Ramos (cell line): ENCODE data around the gene APOL1.
"Not testable (repeated sequence)": the region's sequence is repeated elsewhere in the genome, so short reads cannot be mapped to it uniquely, and the experiment has no call there.

Source experiments
- in situ Hi-C: fragments of 300-500 bp; cut with MboI; formaldehyde crosslinking; loops from one replicate; pipeline ENCODE4 v1.14.3; 2022; ENCODE audit warnings: low sequenced_read_pairs; ENCODE audit not compliant: unreplicated experiment

Gene APOL1

DNA sequence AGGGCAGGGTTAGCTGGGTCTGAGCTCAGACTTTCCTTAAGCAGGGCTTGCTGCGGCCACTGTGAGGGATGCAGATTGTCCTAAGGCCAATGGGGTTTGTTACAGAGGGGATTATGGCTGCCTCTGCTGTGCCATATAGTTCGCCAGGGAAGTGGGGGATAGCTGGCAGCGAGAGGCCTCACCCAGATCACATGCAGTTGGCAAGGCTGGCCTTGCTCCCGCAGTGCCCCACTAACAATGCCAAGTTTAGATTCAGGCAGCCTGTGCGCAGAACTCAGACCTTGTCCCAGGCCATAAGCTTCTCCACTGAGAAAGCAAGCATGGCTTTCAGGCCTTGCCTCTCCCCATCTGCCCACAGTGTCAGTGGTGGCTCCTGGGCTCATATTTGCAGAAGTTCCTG, 8.9 kb upstream of the APOL1 start:
- in situ Hi-C loops: no loop called here

DNA sequence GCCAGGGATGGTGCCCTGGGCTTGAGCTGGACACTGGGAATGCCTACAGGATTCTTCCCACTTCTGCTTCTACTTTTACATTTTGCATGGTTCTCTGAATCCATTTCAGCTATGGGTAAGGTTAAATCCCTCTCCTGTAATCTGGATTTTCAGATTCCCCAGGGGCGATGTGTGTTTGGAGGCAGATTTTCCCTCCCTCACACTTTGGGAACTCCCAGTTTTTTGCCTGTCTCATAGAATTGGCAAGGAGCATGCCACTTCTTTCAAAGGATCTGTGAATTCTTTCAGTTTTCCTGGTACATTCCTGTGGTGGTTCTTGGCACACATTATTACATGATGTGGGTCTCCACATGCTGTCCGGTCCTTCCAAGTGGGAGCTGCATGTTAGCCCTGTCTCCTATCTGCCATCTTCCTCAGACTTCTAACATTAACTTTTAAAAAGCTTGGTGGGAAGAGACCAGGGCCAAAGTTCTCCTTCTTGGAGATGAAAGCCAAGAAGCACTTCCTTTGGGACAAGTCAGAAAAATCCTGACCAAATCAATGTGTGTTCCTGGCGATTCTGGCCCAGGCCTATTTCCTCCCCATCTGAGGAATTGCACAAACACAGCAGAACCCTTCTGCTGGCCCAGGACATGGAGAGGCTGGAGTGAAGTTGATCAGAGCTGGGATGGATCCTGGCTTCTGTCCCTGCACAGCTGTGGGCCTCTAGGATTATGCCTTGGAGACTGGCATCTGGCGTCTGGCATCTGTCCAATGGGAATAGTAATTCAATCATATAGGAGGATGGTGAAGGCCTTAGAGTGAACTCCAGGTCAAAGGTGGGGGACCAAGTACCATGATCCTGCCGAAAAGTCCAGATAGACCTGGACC, 8.2 kb upstream of the APOL1 start:
- in situ Hi-C loops: no loop called here

DNA sequence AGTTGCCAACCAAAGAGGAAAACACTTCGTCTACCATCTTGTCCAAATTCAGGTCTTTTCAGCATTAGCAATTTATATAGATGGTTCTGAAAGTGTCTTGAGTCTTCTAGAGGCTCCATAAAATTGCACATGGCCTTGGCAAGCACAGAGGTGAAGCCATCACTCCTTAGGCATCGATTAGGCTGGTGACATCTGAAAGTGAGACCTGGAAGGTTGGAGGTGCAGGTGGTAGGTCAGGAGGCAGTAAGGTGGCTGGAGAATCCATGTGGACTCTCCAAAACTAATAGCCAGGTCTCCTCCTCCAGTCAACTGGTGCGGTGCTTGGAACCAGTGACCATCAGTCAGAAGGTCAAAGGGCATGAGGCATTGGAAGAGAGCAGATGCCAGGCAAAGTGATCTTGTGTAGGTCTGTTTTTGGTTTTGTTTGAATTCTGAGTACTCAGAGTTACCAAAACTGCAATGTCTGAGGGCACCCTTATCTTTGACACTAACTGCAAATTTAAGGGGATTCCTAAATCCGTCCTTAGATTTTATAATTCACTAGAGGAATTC, 7.1 kb upstream of the APOL1 start:
- in situ Hi-C loops: no loop called here

DNA sequence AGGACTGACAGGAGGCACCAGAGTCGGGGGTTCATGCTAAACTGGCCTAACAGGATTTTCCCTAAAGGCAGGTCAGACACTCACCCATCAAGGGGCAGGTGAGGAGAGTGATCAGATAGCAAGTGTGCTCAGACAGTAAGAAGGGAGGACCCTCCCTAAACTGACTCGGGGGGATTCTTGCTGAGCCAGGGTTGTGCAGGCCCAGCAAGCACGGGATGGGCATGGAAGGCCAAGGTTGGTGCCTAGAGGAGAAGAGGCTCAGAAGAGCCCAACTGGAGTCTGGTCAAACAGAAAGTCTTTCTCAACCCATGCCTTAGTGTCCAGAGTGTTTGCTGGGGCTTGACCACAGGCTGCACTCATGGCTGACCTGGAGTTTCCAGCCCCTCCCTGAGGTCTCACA, 6.2 kb upstream of the APOL1 start:
- in situ Hi-C loops: no loop called here

DNA sequence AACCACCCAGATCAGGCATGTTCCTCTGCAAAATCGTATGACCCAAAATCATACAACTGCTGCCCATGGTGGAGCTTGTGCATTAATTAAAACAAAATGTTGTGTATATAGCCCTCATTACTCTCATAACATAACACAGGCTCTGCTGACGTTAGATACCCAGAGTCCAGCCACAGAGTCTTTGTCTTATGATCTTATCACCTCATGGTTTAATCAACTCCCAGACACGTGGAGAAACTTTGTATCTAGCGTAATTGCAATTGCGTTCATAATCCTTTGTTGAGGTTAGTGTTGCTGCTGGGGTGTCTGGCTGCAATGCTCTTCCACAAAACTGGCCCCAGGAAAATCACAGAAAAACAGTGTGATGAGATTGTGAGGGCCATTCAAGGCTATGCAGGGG, 5.0 kb upstream of the APOL1 start:
- in situ Hi-C loops: no loop called here

DNA sequence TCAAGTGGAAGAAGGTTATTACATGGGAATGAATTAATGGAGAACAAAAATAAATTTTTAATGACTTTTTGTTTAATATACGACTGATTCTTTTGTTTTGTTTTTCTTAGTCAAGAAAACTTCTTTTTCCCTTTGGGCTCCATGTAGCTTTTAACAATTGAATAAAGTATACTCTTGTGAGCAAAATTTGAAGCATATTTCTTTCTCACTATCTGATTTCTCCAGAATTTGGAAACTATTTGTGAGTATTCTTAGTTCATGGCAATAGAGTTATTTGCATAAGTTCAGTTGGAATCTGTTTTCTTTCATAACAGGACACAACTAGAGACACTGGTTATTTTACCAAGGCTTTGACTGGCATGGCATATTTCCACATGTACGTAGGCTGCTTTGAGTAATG, 3.8 kb upstream of the APOL1 start:
- in situ Hi-C loops: no loop called here

DNA sequence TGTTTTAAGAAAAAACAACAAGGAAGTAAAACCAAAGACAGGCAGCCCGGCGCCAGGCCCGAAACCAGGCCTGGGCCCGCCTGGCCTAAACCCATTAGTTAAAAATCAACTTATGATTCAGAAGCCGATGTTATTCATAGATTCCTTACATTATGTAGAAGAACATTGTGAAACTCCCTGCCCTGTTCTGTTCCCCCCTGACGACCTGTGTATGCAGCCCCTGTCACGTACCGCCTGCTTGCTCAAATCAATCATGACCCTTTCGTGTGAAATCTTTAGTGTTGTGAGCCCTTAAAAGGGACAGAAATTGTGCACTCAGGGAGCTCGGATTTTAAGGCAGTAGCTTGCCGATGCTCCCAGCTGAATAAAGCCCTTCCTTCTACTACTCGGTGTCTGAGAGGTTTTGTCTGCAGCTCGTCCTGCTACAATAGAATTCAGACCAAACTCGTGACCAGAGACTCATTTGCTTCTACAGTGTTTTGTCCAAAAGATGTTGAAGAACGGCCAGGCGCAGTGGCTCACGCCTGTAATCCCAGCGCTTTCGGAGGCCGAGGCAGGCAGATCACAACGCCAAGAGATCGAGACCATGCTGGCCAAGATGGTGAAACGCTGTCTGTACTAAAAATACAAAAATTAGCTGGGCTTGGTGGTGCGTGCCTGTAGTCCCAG, 2.5 kb upstream of the APOL1 start:
- in situ Hi-C loops: not testable (repeated sequence)

DNA sequence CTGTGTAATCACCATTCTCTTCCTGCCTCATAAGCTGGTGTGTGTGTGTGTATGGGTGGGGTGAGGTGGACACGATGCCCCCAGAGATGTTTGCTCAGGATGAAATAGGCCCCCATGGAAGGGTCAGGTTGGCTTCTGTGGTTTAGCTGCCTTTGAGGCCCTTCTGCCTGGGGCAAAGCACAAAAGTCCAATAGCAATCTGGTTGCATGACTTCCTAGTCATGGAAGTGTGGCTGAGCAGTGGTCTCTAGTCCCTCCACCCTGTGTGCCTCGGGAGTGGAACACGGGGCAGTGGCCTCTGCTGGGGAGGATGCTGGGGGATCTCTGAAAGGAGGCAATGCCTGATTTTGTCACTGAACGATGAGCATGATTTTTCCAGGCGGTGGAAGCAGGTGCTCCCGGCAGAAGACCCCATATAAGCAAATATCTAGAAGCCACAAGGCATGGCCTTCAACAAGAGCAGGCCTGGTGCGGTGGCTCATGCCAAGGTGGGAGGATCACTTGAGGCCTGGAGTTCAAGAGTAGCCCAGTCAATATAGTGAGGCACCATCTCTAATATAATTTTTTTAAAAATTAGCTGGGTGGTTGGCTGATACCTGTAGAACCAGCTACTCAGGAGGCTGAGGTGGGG, 839 bp upstream of the APOL1 start:
- in situ Hi-C loops: not testable (repeated sequence)

DNA sequence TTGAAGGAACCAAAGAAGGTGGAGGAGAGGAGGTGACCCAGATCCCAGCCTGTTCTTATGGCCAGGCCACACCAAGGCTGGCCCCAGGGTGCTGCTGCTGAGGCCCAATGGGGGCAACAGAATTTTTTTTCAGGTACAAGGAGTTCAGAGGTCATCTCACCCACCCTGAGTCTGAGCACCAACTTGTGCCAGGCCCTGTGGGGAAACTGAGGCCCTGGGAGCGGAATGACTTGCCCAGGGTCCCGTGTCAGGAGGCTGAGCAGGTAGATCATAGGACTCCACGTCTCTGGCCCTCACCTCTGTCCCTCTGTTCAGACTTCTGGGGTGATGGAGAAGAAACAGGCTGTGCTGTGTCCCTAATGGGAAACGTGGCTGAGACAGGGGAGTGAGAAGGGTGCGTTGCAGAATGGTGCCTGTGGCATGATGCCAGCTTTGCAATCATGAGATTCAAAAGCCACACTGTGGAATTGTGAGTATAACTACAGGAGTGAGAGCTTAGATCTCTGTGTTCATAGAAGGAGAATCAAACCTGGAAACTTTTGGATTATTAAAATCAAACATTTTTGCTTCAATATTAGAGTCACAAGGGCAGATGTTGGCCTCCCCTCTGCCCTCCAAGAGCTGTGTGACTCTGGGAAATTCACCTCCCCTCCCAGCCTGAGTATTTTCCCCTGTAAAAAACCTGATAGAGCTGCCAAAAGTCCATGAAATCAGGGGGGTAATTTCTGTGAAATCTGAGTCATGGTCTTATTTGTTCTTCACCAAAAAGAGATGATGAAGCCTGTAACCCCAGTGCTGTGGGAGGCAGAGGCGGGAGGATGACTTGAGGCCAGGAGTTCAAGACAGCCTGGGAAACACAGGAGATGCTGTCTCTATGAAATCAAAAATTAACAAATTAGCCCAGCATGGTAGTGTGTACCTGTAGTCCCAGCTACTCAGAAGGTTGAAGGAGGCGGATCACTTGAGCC, 874 bp downstream of the APOL1 start:
- in situ Hi-C loops: no loop called here

DNA sequence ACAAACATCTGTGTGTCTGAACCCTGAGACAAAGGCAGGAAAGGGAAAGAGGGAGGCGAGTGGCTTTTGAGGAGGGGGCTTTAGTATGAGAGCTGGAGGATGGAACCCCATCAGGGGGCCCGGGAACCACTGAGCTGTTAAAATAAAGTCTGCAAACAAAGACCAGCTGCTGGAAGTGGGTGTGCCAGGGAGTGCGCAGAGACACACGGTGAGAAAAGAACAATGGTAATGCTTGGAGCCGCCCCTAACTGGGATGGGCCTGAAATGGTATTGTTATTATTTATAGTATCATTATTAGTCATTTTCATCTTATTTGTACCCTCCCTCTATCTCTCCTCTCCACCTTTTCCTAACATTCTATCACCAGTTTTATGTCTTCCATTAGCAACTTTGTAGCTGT, 2.6 kb downstream of the APOL1 start:
- in situ Hi-C loops: not testable (repeated sequence)

DNA sequence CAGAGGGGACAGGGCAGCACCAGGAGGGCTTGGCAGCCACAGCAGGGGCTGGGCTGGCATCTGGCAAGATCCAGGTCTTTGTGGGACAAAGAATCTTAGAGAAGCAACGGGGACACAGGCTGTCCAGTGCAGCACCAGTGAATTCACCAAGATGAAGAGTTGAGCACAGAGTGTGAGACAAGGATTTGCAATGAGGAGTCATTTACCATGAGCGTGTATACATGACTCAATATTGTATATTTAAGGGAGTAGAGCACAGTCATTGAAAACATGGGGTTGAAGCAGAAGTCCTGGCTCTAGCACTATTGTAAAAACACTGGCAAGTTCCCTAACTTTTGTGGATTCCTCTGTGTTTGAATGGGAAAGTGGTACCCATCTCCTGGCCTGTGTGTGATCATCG, 3.5 kb downstream of the APOL1 start:
- in situ Hi-C loops: no loop called here

DNA sequence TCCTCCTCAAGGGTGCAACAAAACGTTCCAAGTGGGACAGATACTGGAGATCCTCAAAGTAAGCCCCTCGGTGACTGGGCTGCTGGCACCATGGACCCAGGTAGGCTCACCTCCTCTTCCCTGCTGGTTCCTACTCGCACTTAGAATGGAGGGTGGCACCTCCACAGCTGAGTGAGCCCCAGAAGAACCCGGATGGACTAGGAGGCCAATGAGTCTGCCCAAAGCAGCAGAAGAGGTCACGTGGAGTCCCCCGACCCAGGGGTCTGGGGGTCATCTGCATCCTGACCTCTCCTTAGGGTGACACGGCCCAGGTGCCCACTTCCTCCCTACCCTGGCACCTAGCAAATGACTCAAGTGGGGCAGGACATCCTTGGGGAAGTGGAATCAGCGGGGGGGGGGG, 4.4 kb downstream of the APOL1 start:
- in situ Hi-C loops: no loop called here

DNA sequence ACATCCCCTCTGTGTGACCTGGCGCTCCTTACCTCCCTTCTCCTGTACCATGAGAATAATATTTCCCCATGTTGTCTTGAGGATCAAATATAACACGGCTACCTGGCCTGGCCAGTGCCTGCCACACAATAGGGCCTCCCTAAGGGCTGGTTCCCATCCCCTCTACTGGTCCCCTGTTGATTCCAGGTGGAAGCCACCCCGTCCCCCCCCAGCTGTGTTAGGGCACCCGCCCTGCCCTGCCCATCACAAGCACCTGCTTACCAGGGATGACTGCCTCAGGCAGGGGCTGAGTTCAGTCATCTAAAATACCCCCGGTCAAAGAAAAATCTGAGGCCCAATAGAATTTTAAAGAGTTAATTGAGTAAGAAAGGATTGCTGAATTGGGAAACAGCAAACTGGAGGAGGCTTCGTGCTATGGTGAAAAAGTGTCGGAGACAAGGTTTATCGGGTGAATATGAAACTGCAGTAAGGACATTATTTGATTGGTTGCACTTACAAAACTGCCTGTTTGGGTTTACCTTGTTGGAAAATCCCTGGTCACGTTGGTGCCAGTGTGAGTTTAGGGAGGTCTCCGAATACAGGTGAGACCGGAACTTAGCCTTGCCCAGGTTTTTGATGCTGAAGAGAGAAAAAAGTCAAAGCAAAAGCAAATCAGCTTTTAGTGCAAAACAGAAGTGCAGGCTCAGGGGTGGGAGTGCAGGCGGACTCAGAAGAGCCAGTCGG, 5.2 kb downstream of the APOL1 start:
- in situ Hi-C loops: no loop called here

DNA sequence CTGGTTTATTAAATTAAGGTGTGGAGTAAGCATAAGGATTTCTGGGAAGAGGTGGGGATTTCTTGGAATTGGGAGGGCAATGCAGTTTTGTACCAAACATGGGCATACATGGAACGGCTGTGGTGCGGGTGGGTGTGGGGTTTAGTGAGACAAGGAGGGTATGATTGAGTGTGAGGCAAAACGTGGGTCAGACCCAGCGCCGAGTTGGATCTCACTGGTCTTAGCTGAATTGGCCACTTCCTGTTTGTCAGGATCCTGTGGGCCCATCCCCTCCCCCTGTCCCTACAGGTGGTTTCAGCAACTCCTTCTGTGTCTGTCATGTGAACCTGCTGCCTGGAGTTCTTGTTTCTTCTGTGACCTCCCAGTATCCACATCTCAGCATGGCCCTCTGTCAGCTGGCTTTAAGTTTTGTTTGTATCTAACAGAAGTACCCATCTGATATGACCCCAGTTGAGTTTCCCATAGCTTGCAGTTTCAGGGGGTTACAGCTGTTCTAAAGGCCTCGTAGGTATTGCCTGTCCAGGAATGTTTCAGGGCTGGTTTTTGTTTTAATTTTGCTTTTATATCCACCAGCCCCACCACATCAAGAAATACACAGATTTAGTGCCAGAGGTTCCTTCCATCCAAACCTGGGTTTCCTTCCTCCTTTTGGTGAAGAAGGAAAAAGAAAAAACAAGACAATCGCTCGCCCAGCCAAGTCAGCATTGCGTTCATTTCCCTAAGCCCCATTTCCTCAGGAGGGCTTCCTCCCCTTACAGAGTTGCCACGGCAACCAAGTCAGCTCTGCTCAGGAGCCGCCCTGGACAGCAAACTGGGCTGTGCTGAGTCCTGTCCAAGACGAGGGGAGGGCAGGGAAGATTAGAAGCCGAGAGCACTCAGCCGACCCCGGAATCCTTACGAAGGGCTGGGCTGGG, 6.0 kb downstream of the APOL1 start:
- in situ Hi-C loops: no loop called here

DNA sequence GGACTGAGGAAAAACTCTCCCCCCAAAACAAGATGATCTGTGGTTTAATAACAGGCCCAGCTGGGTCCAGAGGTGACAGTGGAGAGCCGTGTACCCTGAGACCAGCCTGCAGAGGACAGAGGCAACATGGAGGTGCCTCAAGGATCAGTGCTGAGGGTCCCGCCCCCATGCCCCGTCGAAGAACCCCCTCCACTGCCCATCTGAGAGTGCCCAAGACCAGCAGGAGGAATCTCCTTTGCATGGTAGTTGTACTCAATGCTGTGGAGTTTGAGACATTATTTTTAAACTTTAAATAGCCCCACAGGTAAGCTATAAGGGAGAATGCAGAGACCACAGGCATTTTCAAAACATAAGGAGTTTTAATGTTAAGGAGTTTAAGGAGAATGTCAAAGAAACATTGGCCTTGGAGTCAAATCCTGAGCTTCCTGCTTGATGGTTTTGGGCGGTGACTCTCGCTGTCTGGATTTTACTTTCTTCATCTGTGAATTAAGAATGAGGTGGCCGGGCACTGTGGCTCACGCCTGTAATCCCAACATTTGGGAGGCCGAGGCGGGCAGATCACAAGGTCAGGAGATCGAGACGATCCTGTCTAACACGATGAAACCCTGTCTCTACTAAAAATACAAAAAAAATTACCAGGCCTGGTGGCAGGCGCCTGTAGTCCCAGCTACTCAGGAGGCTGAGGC, 6.8 kb downstream of the APOL1 start:
- in situ Hi-C loops: no loop called here

DNA sequence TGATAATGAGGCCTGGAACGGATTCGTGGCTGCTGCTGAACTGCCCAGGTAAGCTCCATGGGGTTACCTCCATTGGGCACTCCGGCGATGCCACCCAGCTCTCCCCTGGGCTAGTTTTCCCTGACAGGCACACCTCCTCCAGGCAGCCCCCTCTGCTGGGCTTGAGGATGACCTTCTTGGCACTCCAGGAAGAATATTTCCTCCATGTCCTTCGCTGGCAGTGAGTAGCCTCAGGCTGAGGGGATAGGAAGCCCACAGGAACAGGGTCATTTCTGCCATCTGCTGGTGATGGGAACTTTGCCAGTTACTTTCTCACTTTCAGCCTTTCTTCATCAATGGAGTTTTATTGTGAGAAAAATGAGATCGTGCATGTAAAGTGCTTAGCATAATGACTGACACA, 8.7 kb downstream of the APOL1 start:
- in situ Hi-C loops: not testable (repeated sequence)

DNA sequence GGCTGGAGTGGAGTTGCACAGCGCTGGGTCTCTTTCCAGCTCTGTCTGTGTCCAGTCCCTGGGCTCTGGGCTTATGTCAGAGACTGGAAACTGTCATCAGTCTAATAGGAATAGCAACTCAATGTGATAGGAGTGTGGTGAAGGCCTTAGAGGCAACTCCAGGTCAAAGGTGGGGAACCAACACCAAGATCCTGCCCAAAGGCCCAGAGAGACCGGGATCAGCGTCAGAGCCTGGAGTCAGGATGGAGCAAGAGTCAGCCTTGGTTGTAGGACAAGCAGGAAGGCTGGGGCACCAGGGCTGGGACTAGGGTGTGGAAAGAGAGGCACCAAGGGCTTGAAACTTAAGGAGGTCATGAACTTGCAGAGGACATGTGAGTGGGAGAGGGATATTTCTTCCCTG, 9.4 kb downstream of the APOL1 start:
- in situ Hi-C loops: not testable (repeated sequence)

DNA sequence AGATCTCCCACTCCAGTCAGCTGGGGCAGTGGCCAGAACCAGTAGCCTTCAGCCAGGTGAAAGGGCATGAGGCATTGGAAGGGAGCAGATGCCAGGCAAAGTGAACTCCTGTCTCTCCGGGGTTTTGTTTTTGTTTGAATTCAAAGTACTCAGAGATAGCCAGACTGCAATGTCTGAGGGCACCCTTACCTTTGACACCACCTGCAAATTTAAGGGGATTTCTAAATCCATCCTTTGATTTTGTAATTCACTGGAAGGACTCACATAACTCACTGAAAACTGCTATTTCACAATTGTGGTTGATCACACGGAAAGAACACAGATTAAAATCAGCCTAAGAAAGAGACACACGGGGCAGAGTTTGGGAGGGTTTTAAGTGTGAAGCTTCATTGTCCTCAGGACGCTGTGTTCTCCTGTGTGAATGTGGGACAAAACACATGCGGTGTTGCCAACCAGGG, 10.3 kb downstream of the APOL1 start:
- in situ Hi-C loops: not testable (repeated sequence)
